Stimulated activated CD4-positive, alpha-beta T cell treated with anti-CD3 and anti-CD28 coated beads, Interleukin-2, amount 100 ng/mL, for 4 hours (primary cell): Measurements from ENCODE around the gene MAGED2.
"Not testable (repeated sequence)": the region's sequence is repeated elsewhere in the genome, so short reads cannot be mapped to it uniquely, and the experiment has no call there.

Experiments used
- DNase-seq: peaks from one replicate; pipeline ENCODE4 v3.0.0-alpha.2; 2020; ENCODE audit warnings: low read depth

MAGED2 gene, protein sequence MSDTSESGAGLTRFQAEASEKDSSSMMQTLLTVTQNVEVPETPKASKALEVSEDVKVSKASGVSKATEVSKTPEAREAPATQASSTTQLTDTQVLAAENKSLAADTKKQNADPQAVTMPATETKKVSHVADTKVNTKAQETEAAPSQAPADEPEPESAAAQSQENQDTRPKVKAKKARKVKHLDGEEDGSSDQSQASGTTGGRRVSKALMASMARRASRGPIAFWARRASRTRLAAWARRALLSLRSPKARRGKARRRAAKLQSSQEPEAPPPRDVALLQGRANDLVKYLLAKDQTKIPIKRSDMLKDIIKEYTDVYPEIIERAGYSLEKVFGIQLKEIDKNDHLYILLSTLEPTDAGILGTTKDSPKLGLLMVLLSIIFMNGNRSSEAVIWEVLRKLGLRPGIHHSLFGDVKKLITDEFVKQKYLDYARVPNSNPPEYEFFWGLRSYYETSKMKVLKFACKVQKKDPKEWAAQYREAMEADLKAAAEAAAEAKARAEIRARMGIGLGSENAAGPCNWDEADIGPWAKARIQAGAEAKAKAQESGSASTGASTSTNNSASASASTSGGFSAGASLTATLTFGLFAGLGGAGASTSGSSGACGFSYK

DNA sequence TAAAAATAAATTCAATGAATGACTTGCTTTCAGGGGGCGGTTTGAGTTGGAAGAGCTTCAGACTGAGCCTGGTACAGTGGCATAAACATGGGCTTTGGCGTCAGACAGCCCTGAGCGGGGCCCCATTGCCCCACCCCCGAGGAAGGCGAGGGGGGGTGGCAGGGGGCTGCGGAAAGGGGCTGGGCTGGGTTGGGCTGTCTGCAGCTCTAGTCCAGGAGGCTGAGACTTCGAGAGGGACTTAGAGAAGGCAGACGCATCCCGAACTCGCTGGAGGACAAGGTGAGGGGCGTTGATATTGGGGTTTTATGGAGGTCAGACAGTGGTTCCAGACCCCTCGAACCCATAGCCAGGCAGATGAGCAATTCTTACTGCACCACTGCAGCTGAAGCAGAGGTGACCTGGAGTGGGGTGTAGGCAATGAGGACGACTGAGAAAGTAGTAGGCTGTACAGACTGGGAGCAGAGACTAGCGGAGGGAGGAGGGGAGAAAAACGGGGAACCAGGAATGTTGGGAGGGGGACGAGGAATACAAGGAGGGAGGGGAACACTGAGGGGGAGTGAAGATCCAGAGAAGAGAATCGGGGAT, at the start of gene MAGED2:
TSS of gene MAGED2 (plus strand) at position 222 of the 585 bp plus-strand sequence. CDS start 1,587 bp downstream, outside the sequence.
- DNase-seq = peak; percentile 10

DNA sequence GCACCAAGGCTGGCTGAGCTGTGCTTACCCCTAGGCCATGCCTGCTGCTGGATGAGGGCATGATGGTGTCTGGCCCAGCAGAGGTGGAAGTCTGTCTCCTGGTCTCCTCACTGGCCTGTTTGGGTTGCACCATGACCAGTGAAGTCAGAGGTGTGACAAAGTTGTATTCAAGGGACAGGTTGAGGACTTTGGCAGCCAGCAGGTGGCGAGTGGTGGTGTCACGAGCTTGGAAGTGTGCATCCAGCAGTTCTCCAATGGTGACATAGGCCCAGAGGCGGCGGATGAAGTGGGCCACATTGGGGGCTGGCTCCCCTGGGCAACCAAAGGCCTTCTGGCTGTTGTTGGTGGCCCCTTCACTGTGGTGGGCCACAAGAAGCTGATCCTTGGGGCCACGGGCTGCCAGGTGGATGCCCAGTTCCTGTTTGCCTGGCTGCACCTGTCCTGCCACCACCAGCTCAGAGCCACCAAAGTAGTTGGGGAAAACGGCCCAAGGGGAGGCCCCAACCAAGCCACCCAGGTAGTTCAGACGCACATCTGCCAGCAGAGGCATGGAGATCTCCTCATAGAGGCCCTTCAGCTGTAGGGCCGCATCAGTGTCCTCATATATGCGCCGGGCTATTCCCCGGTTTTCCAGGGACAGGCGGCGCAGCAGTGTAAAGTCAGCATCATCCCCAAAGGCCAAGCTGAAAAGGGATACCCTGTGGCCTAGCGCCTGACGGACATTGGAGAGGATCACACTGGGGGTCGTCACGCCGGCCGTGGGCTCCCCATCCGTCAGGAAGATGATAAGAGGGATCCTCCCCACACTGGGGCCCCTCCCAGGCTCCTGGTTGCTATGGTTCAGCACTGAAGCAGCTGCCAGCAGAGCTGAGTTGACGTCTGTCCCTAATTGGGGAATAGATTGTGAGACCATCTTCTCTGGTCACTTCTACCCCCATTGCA, 49.2 kb upstream of the MAGED2 start:
- DNase-seq = no peak

DNA sequence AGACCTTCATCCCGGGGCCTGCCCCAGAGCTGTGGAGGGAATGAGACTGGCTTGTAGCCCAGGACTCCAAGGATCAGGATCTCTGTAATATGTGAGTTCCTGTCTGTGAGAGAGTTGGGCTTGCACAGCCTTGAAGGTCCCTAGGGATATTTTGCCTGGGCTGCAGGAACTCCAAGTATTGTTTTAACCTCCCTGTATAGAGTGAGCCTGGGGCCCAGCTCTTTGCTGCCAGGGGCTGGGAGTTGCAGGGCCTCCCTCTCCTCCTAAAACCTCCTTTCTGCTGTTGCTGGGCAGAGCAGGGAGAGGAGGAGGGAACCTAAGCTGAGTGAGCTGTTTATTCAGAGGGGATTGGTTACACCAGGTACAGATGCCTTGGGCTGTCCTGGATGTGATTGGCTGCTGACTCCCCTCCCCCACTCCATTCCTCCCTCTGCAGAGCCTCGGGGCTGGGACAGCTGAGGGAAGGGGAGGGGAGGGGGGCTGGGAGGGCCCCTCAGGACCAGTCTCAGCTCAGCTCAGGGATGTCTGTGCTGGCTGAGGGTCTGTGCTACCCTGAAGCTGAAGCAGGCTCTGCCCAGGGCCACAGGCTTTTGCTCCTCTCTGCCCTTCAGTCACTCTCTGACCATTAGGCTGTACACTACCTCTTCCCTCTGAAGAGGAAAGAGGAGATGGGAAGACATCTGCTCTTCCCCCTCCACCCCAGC, 33.0 kb upstream of the MAGED2 start:
- not testable (repeated sequence) for DNase-seq

- DNase-seq = no peak
These were observed 31.5 kb upstream of the MAGED2 start for GRCh38 chrX:54776061-54776460.

DNA sequence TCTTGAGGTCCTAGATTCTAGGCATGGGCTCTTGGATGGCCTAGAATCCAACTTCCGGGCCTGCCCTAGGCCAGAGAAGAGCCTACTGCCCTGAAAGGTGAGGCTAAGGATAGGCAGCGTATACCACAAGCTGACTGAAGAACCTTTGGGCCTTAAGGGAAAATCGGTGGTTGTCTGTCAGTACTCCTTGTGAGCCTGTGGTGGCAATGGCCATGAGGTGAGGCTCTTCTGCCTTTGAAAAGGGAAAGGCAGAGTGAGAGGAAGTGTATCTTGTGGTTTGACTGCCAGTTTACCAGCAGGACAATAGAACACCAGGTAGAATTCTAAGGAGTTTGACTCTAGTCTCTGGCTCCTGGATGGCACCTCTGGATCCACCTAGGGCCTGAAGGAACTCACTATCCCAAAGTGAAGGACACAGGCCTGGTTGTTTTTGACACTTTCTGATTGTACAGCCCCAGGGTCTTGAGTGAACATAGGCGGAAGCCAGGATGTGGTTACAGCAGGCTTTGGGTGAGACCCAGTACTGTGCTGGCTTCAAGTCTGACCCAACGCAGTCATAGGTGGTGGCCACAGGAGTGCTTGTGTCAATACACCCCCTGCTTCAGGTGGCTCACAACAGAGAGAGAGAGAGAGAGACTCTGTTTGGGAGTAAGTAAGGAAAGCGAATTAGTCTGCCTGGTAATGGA, 30.4 kb upstream of the MAGED2 start:
- no peak for DNase-seq

GRCh38 chrX:54785901-54786300, 21.6 kb upstream of the MAGED2 start:
- no peak for DNase-seq

DNA sequence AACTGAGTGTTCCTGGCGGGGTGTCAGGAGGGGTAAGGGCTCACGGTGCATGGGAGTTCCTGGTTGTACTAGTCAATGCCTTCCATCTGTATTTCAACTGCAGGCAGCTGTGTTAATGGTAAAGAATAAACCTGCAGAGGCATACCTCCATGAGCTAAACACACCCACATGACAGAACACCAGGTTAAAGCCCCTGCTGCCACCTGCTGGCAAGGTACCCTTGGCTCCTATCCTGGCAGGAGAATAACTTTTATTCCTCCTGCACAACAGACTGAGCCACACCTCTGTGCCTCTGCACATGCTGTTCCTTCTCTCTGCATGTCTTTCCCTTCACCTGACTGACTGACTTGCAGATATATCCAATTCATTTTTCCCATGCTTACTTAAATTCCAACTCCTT, 20.6 kb upstream of the MAGED2 start:
- no peak for DNase-seq

DNA sequence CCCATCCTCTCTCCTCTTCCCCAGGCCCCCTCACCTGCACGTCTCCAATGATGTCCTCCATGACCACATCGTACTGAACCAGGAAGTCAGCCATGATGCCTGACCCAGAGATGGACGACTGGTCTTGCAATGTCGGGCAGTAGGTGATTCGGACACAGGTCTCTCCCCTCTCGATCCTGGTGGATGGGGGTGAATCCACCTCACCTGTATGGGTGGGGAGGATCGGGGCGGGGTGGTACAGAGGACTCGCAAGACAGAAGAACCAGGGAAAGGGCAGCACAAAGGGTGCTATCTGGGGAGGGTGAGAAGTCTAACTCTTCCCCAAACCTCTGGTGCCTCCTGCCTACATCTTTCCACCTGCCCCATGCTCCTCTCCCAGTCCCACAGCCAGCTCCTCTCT, 19.1 kb upstream of the MAGED2 start:
- no peak for DNase-seq

GRCh38 chrX:54789405-54789804, 18.1 kb upstream of the MAGED2 start:
- DNase-seq = not testable (repeated sequence)

DNA sequence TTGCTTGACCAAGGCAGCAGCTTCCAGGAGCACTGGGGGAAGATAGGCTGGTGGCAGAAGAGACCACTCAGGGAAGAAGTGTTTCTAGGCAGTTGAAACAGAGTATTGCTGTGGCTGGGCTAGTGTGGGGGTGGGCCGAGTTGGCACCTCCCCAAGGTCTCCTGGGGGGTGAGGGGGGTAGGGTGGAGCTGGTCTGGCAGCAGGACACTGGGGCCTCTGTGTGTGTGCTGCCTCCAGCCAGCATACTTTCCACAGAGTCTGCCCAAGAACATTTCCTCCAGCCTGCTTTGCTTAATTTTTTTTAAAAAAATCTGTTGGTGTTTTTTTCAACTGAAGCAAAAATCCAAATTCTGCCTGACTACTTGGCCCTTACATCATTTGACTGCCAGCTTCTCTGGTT, 13.5 kb upstream of the MAGED2 start:
- no peak for DNase-seq

GRCh38 chrX:54794795-54795194, 12.8 kb upstream of the MAGED2 start:
- DNase-seq = no peak

GRCh38 chrX:54798137-54798536, 9.4 kb upstream of the MAGED2 start, which contains the start of gene ITIH6:
ITIH6 (minus strand) TSS chrX:54798255; CDS start chrX:54798210, 45 bp downstream.
- DNase-seq = no peak

DNA sequence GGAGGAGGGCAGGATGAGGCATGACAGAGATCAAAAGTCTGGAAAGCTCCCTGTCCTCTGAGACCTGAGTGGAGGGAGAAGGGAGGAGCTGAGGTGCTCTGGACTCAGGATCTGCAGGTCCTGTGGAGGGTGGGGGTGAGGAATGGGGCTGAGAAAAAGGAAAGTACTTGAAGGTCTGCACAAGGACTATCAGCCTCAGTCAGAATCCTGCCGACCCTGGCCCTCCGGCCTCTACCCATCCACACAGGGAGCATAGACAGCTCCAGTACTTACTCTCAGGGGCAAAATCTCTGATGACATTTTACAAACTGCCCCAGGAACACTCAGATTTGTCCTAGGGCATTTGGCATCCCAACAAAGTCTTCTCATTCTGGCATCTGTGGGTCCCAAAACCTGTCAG, 8.5 kb upstream of the MAGED2 start:
- DNase-seq = no peak

GRCh38 chrX:54808109-54808604, 612 bp downstream of the MAGED2 start:
- peak; percentile 6 for DNase-seq

DNA sequence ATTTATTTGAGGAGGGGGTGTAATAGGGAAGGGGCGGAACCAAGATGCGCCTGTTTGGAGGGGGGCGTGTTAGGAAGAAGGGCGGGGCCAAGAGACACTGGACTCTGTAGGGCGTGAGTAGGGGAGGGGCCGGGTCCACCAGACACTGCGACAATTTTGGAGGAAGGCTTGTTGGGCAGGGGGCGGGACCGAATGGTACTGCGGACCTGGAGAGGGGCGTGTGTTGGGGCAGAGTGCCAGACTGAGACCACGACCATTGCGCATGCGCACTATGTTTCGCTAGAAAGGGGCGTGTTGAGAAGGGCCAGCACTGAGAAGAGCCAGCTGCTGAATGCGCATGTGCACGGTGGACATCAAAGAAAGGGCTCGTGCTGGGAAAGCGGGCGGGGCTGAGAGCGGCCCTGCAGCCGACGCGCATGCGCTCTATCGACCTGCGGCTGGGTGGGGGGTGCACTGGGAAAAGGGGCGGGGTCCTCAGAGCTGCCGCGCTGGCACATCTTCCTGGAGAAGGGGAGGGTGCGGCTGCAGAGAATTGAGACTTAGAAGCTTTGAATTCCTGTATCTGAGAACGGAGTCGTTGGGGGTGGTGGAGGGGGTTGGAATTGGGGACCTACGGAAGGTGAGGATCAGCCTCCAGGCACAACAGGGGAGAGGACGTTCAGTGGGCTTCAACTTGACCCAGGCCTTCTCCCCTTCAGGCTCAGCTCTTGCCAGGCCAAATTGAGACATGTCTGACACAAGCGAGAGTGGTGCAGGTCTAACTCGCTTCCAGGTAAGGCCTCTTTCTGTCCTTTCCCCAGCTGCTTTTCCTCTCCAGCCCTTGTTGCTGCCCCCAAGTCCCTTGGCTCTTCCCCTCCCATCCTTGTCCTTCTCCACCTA, 1.3 kb downstream of the MAGED2 start:
- DNase-seq = peak; percentile 75

GRCh38 chrX:54810532-54810931, 3.0 kb downstream of the MAGED2 start:
- no peak for DNase-seq

- DNase-seq = no peak
These were observed 3.8 kb downstream of the MAGED2 start for GRCh38 chrX:54811301-54811885.

GRCh38 chrX:54812306-54812705, 4.8 kb downstream of the MAGED2 start:
- DNase-seq = no peak

DNA sequence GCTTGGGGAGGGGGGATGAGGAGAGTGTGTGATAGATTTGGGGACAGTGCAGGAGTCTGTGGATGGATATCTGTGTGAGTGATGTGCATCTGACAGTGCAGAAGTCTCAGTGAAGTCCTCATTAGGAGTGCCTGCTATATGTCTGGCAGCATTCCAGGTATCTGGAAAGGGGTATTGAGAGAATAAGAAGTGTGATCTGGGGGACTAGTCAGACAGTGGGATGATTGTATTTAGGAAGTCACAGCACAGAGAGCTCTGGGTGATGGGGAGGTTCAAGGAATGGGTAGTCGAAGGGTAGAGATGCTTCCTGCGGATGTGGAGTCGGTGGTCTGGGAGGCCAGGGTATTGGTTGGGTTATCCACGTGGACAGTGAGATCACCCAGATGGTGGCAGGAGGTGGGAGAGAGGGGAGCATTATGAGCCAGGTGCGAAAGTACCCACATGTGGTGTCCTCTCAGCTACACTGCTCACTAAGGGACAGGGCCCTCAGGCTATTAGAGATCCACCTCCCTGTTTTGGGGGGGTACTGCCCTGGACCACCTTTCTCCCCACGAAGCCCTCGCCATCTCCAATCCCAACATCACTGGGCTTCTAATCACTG, 9.8 kb downstream of the MAGED2 start:
- no peak for DNase-seq
